Measurements from ENCODE around the gene DLX3.
"Not testable (repeated sequence)": the region's sequence is repeated elsewhere in the genome, so short reads cannot be mapped to it uniquely, and the experiment has no call there.

The DLX3 gene

GRCh38 chr17:49995055-49995738 lies at the start of gene DLX3:
TSS of gene DLX3 (minus strand) at chr17:49995224. CDS start at chr17:49994998, 226 bp downstream.
- DNase-seq: no peak

DNA sequence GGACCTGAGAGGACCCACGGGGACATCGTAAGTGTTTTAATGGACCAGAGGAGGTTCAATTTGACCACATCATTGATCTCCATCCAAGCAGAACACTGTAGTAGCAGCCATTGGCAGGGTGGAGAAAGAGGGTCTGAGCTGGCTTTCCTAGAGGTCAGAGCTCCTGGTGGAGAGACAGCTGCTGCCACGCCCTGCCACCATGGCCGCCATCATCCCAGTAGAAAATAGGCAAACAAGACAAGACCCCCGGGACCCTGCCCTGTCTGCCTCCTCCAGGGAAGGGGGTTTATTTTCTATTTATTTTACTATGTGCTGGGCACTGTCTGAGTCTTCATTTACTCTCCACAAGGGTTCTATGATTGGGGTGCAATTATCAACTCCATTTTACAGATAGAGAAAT lies 49.5 kb upstream of the DLX3 start:
- no peak for DNase-seq

- no peak for DNase-seq
Measured at GRCh38 chr17:50043290-50044148, 48.5 kb upstream of the DLX3 start.

GRCh38 chr17:50042211-50042610 lies 47.2 kb upstream of the DLX3 start:
- no peak for DNase-seq

DNA sequence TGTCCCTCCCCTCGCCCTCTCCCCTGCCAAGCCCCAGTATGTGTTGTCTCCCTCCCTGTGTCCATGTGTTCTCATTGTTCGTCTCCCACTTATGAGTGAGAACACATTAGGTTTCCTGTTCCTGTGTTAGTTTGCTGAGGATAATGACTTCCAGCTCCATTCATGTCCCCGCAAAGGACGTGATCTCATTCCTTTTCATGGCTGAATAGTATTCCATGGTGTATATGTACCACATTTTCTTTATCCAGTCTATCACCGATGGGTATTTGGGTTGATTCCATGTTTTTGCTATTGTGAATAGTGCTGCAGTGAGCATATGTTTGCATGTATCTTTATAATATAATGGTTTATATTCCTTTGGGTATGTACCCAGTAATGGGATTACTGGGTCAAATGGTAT lies 45.5 kb upstream of the DLX3 start:
- DNase-seq: not testable (repeated sequence)

DNA sequence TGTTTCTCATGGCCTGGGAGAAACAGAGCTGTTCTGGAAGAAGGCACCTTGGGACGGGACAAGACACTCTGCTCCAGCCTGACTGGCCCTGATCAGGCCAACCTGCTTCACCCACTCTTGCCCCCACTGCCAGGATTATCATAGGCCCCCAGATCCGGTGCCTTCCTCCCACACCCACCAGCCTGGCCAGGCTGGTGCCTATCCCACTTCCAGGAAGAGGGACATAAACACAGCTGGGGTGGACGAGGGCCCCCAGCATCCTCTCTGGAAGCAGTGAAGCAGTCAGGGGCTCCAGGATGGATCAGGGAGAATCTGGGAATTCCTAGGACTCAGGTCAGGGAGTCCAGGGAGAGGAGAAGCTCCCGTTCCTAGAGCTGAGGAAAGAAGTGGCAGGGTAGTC lies 44.0 kb upstream of the DLX3 start:
- DNase-seq: no peak

GRCh38 chr17:50037321-50038107 lies 42.5 kb upstream of the DLX3 start:
- no peak for DNase-seq

DNA sequence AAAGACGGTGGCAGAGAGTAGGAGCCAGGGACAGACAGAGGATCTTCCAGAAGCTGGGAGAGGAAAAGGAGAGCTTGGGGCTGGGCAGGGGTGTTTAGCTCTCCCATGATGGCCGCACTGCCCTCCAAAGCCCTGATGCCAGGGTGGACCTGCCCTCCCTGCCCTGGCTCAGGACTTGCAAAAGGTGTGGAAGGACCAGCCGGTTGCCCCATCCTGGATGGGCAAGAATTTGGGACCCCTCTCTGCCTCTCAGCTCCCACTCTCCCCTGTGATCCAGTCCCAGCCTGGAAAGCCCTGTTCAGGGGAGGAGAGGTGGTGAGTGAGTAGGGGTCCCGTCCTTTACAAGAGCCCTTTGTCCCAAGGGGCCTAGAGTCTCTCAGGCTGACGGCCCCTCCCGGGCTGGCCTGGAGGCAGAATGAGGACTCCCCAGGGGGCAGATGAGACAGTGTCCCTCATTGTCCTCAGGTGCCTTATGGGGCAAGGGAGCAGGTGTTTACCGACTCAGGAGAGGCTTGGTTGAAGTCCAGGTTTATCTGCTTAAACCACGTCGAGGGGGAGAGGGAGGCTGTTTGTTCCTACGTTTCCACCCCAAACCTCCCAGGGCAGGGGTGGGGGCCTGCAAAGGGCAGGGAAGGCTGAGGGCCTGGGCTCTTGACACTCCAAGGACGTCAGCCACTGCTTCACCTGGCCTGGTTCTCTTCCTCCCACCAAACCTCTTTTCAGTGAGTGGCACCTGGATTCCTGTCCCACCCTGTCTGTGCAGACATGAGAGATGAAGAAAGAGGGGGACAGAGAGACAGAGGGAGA lies 41.6 kb upstream of the DLX3 start:
- DNase-seq: no peak

DNA sequence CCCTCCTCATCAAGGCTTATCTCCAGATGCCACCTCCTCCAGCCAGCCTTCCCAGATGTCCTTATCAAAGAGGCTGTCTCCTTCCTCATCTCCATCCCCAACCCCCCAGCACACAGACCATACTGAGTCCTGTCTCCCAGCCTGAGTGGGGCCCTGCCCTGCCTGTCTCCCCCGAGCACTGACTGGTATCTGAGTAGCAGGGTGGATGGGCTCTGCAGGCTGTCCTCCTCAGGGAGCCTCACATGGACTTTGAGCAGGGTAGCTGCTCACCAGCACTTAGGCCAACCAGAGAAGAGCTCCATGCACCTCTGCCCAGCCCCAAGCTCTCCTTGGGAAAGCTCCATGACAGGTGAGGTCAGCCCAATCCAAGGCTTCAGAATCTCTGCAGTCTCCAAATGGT lies 40.9 kb upstream of the DLX3 start:
- DNase-seq: no peak

- DNase-seq: no peak
Measured at GRCh38 chr17:50035421-50035879, 40.4 kb upstream of the DLX3 start.

DNA sequence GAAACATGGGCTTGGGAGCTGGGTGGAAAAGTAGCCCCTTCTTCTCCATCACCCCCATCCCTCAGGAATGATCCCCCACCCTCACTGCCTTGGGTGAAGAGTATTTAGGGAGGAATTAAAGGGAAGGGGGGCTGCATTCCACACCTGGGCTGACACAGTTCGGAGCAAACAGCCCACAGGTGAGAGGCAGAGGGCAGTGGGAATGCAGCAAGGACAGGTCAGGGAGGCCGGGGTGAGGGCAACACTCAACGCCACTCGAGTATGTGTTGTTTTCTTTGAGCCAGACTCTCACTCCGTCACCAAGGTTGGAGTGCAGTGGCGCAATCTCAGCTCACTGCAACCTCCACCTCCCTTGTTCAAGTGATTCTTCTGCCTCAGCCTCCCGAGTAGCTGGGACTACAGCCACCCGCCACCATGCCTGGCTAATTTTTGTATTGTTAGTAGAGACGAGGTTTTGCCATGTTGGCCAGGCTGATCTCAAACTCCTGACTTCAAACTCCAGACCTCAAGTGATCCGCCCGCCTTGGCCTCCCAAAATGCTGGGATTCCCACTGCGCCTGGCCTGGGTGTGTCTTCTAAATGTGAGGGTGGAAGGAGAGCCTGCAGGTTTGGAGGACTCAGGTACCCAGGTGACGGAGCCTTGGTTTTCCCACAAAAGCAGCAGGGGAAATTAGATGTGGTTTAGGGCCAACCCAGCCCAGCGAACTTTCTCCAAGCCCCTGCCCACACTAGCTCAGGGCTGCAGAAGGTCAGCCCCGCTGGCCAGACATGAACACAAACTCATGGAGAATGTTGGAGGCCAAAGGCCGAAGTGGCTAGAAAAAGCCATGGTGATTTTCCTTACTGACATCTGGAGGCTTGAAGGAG lies 39.7 kb upstream of the DLX3 start:
- no peak for DNase-seq

DNA sequence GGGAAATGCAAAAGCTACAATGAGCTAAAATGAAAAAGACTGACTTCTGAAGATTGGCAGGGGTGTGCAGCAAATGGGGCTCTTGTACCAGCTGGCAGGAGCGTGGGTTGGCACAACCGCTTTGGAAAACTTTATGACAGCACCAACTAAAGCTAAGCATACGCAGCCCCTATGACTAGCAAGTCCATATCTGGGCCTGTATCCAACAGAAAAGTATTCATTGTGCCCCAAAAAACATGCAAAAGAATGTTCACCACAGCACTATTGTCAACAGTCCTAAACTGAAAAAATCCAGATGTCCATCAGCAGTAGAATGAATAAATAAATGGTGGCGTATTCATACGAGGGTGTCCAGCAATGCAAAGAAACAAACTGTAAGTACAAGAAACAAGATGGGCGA lies 38.3 kb upstream of the DLX3 start:
- no peak for DNase-seq

DNA sequence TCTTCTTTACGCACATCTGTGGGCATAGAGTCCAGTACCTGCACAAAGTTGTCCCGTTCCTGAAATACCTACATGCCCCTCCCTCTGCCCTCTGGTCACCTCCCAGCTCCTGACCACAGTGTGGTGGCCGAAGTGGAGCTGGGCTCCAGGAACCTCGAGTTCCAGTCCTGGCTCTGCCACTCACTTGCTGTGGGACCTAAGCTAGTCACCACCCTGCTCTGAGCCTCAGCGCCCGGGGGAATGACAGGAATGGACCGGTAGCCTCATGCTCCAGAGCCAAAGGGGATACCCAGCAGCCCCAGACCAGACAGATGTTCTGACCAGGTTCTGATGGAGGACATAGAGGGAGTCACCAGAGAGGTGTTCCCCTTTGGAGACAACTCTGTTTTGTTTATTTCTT lies 34.2 kb upstream of the DLX3 start:
- no peak for DNase-seq

DNA sequence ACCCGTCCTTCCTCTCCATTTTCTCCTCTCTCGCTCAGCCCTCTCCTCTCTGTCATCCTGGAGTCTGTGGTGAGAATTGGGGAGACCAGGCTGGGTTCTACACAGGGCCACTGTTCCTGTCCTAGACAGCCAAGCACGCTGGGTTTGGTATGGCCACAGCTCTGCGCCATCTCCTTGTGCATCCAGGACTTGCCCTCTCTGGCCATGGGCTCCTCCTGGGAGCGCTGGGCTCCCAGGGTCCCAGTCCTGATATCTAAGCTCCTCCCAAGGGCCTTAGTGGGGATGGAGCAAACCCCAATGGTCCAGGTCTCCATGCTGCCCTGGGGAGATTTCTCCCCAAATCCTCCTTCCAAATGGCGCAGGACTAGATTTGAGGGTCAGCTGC lies 33.7 kb upstream of the DLX3 start:
- DNase-seq: no peak

- no peak for DNase-seq
Measured at GRCh38 chr17:50027881-50028735, 33.1 kb upstream of the DLX3 start.

GRCh38 chr17:50027172-50027880 lies 32.3 kb upstream of the DLX3 start:
- no peak for DNase-seq

GRCh38 chr17:50026837-50027171 lies 31.8 kb upstream of the DLX3 start:
- DNase-seq: peak; percentile 70 to 77 (median 73)

- DNase-seq: no peak
Measured at GRCh38 chr17:50026046-50026675, 31.1 kb upstream of the DLX3 start.

DNA sequence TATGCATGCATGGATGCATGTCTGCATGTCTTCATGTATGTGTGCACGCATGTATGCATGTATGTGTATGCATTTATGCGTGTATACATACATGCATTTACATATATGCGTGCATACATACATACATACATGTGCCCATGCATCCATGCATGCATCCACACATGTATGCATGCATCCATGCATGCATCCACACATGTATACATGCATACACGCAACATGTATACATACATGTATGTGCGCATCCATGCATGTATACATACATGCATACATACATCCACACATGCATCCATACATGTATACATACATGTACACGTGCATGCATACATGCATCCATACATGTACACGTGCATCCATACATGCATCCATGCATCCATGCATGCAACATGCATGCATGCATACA lies 29.8 kb upstream of the DLX3 start:
- no peak for DNase-seq

- no peak for DNase-seq
Measured at GRCh38 chr17:50023520-50023919, 28.5 kb upstream of the DLX3 start.

Data from activated naive CD4-positive, alpha-beta T cell (primary cell).